ENCODE measurements around the gene PCNT. TPM values are rescaled to one million over a fixed set of nuclear protein-coding genes. Genes with fewer than 3 reads are reported as not detected.

PCNT gene
- total RNA-seq, 1 experiment from 2014 or later, result 34.0 TPM

DNA sequence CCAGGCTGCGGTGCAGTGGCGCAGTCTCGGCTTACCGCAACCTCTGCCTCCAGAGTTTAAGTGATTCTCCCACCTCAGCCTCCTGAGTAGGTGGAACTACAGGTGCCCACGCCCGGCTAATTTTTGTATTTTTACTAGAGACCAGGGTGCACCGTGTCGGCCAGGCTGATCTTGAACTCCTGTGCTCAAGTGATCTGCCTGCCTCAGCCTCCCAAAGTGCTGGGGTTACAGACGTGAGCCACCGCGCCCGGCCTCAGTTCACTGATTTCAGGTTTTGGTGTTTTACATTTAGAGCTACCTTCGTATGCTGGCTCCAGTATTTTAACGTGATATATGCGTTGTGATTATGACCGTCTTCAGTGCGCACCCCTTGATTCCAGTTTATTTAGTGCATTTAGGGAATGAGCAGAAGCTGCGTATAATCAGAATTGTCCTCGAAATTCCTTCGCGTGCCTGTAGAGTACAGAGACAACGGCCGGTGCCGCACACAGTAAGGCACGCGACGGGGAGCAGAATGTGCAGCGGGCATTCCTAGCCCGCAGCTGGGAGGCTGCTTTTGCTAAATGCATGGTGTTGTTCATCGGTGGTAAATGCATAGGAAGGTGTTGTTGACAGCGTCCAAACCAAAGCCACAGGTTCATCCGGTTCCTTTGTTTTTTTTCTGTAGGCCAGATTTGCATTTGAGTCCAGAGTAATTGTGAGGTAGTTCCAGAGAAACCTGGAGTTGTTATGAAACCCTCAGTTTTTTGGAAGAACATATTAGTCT lies 85.9 kb downstream of the PCNT start:
- Mint-ChIP-seq H3K27me3 (ENCODE audit: insufficient read depth, unreplicated experiment) (no peaks in the 10 kb centered on the region), H3K36me3 (ENCODE audit: insufficient read depth, unreplicated experiment) (peaks cover 60% of the 10 kb centered on the region), H3K4me1 (ENCODE audit: insufficient read depth, unreplicated experiment) (no peaks in the 10 kb centered on the region), H3K4me3 (ENCODE audit: unreplicated experiment) (no peak overlapping the region), H3K9me3 (ENCODE audit: unreplicated experiment) (no peaks in the 10 kb centered on the region), H3K27ac (ENCODE audit: low read depth, unreplicated experiment) (no peak overlapping the region)
- no peak for DNase-seq (ENCODE audit: unreplicated experiment)
- ChIA-PET CTCF (no interaction called here), POLR2A (no interaction called here)
- intact Hi-C loops (cut with micrococcal nuclease), result no loop called here
- BruUV-seq (replicated peaks), result no TSS peak
- TF ChIP-seq, protein P1, sequence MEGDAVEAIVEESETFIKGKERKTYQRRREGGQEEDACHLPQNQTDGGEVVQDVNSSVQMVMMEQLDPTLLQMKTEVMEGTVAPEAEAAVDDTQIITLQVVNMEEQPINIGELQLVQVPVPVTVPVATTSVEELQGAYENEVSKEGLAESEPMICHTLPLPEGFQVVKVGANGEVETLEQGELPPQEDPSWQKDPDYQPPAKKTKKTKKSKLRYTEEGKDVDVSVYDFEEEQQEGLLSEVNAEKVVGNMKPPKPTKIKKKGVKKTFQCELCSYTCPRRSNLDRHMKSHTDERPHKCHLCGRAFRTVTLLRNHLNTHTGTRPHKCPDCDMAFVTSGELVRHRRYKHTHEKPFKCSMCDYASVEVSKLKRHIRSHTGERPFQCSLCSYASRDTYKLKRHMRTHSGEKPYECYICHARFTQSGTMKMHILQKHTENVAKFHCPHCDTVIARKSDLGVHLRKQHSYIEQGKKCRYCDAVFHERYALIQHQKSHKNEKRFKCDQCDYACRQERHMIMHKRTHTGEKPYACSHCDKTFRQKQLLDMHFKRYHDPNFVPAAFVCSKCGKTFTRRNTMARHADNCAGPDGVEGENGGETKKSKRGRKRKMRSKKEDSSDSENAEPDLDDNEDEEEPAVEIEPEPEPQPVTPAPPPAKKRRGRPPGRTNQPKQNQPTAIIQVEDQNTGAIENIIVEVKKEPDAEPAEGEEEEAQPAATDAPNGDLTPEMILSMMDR (IDR thresholded peaks at IDR 0.05; ENCODE audit: unreplicated experiment), result no peak

DNA sequence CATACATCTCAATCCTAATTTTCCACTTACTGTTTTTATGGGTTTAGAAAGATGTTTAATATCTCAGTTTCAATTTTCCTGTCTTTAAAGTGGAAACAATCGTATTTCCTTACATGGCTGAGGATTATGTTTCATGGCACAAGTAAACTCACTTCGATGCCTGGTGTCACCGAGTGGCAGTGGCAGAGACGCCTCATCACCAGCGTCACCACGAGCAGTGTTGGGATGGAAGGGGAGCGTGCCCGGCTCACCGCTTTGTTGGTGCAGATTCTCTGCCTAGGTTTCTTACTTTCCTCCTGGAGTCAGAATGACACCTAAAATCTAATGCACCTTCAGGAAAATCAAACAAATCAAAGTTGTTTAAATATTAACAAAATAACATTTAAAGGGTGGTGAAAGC lies 86.6 kb downstream of the PCNT start:
- Mint-ChIP-seq H3K9me3 (ENCODE audit: unreplicated experiment) (no peaks in the 10 kb centered on the region), H3K27ac (ENCODE audit: low read depth, unreplicated experiment) (no peak overlapping the region), H3K27me3 (ENCODE audit: insufficient read depth, unreplicated experiment) (no peaks in the 10 kb centered on the region), H3K4me1 (ENCODE audit: insufficient read depth, unreplicated experiment) (no peaks in the 10 kb centered on the region), H3K4me3 (ENCODE audit: unreplicated experiment) (no peak overlapping the region), H3K36me3 (ENCODE audit: insufficient read depth, unreplicated experiment) (peaks cover 65% of the 10 kb centered on the region)
- CTCF ChIA-PET, result interaction anchor here (0.6 kb wide), 1 partner anchor 1535 kb away, joined by 3 read pairs; no protein-coding TSS in a partner anchor
- DNase-seq (ENCODE audit: unreplicated experiment), result no peak
- POLR2A ChIA-PET, result no interaction called here
- intact Hi-C loops (cut with micrococcal nuclease), result no loop called here
- TF ChIP-seq, protein P1 (IDR thresholded peaks at IDR 0.05; ENCODE audit: unreplicated experiment), result no peak
- BruUV-seq (replicated peaks), result no TSS peak

DNA sequence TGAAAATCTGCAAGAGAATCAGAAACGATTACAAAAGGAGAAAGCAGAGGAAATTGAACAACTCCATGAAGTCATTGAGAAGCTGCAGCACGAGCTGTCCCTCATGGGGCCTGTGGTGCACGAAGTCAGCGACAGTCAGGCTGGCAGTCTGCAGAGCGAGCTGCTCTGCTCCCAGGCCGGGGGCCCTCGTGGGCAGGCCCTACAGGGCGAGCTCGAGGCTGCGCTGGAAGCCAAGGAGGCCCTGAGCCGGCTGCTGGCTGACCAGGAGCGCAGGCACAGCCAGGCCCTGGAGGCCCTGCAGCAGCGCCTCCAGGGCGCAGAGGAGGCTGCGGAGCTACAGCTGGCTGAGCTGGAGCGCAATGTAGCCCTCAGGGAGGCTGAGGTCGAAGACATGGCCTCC lies 87.3 kb downstream of the PCNT start:
- TSS peak; percentile 80 for BruUV-seq (replicated peaks)
- TF ChIP-seq, protein P1 (IDR thresholded peaks at IDR 0.05; ENCODE audit: unreplicated experiment), result no peak
- Mint-ChIP-seq H3K4me1 (ENCODE audit: insufficient read depth, unreplicated experiment) (no peaks in the 10 kb centered on the region), H3K27ac (ENCODE audit: low read depth, unreplicated experiment) (no peak overlapping the region), H3K4me3 (ENCODE audit: unreplicated experiment) (no peak overlapping the region), H3K36me3 (ENCODE audit: insufficient read depth, unreplicated experiment) (peaks cover 66% of the 10 kb centered on the region), H3K9me3 (ENCODE audit: unreplicated experiment) (no peaks in the 10 kb centered on the region), H3K27me3 (ENCODE audit: insufficient read depth, unreplicated experiment) (no peaks in the 10 kb centered on the region)
- CTCF ChIA-PET, result interaction anchor here (0.6 kb wide), 1 partner anchor 1536 kb away, joined by 3 read pairs; no protein-coding TSS in a partner anchor
- no peak for DNase-seq (ENCODE audit: unreplicated experiment)
- intact Hi-C loops (cut with micrococcal nuclease), result no loop called here
- POLR2A ChIA-PET, result interaction anchor here (0.5 kb wide), 1 partner anchor 91 kb away, joined by 3 read pairs; no protein-coding TSS in a partner anchor

DNA sequence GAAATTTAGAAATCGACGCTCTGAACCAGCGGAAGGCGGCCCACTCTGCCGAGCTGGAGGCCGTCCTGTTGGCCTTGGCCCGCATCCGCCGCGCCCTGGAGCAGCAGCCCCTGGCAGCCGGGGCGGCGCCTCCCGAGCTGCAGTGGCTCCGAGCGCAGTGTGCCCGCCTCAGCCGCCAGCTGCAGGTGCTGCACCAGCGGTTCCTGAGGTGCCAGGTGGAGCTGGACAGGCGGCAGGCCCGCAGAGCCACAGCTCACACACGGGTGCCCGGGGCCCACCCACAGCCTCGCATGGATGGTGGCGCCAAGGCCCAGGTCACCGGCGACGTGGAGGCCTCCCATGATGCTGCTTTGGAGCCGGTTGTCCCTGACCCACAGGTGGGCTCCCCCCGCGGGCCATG lies 87.7 kb downstream of the PCNT start:
- Mint-ChIP-seq H3K9me3 (ENCODE audit: unreplicated experiment) (no peaks in the 10 kb centered on the region), H3K4me3 (ENCODE audit: unreplicated experiment) (no peak overlapping the region), H3K27ac (ENCODE audit: low read depth, unreplicated experiment) (no peak overlapping the region), H3K4me1 (ENCODE audit: insufficient read depth, unreplicated experiment) (no peaks in the 10 kb centered on the region), H3K27me3 (ENCODE audit: insufficient read depth, unreplicated experiment) (no peaks in the 10 kb centered on the region), H3K36me3 (ENCODE audit: insufficient read depth, unreplicated experiment) (peaks cover 70% of the 10 kb centered on the region)
- POLR2A ChIA-PET, result interaction anchor here (0.5 kb wide), 1 partner anchor 90 kb away, joined by 3 read pairs; no protein-coding TSS in a partner anchor
- BruUV-seq (replicated peaks), result no TSS peak
- CTCF ChIA-PET, result no interaction called here
- DNase-seq (ENCODE audit: unreplicated experiment), result no peak
- intact Hi-C loops (cut with micrococcal nuclease), result no loop called here
- TF ChIP-seq, protein P1 (IDR thresholded peaks at IDR 0.05; ENCODE audit: unreplicated experiment), result no peak

Measured in MCF 10A (cell line).